ENCODE measurements around the gene VKORC1. TPM values are rescaled to one million over a fixed set of nuclear protein-coding genes. Genes with fewer than 3 reads are reported as not detected.

The VKORC1 gene
- total RNA-seq, 1 donor from 2014 or later, result 59.6 TPM

GRCh38 chr16:31118223-31119155, 23.9 kb upstream of the VKORC1 start:
- H3K9me3 Mint-ChIP-seq (ENCODE audit: unreplicated experiment), result no peaks in the 10 kb centered on the region
- DNase-seq (ENCODE audit: low spot score), result no peak
- peak overlapping the region; percentile 88 for H3K4me3 Mint-ChIP-seq (ENCODE audit: unreplicated experiment)
- peaks cover 17% of the 10 kb centered on the region for H3K27me3 Mint-ChIP-seq (ENCODE audit: unreplicated experiment)
- H3K36me3 Mint-ChIP-seq (ENCODE audit: low read depth, unreplicated experiment), result peaks cover 25% of the 10 kb centered on the region
- peak overlapping the region; percentile 86 for H3K27ac Mint-ChIP-seq (ENCODE audit: unreplicated experiment)
- H3K4me1 Mint-ChIP-seq (ENCODE audit: unreplicated experiment), result peaks cover 15% of the 10 kb centered on the region
- TF ChIP-seq CTCF (IDR thresholded peaks at IDR 0.05; ENCODE audit: unreplicated experiment), result no peak

- no peaks in the 10 kb centered on the region for H3K9me3 Mint-ChIP-seq (ENCODE audit: unreplicated experiment)
- no peak for TF ChIP-seq CTCF (IDR thresholded peaks at IDR 0.05; ENCODE audit: unreplicated experiment)
- H3K4me3 Mint-ChIP-seq (ENCODE audit: unreplicated experiment), result peak within 1 kb of the TSS; percentile 88
- peak within 1 kb of the TSS; percentile 86 for H3K27ac Mint-ChIP-seq (ENCODE audit: unreplicated experiment)
- peaks cover 15% of the 10 kb centered on the region for H3K4me1 Mint-ChIP-seq (ENCODE audit: unreplicated experiment)
- H3K36me3 Mint-ChIP-seq (ENCODE audit: low read depth, unreplicated experiment), result peaks cover 27% of the 10 kb centered on the region
- H3K27me3 Mint-ChIP-seq (ENCODE audit: unreplicated experiment), result peaks cover 17% of the 10 kb centered on the region
- DNase-seq (ENCODE audit: low spot score), result peak; percentile 95
Observed at GRCh38 chr16:31117384-31118222, 23.0 kb upstream of the VKORC1 start, which contains the start of gene KAT8. TSS of gene KAT8 (plus strand) at chr16:31117664. CDS start at chr16:31117682, 18 bp downstream.

- peaks cover 22% of the 10 kb centered on the region for H3K27me3 Mint-ChIP-seq (ENCODE audit: unreplicated experiment)
Observed at GRCh38 chr16:31114468-31114867, 19.9 kb upstream of the VKORC1 start.

More at GRCh38 chr16:31114468-31114867, 19.9 kb upstream of the VKORC1 start:
- Mint-ChIP-seq H3K4me1 (ENCODE audit: unreplicated experiment) (peaks cover 18% of the 10 kb centered on the region), H3K9me3 (ENCODE audit: unreplicated experiment) (no peaks in the 10 kb centered on the region), H3K36me3 (ENCODE audit: low read depth, unreplicated experiment) (peaks cover 29% of the 10 kb centered on the region), H3K4me3 (ENCODE audit: unreplicated experiment) (no peak overlapping the region), H3K27ac (ENCODE audit: unreplicated experiment) (peak overlapping the region; percentile 83)
- no peak for TF ChIP-seq CTCF (IDR thresholded peaks at IDR 0.05; ENCODE audit: unreplicated experiment)
- no peak for DNase-seq (ENCODE audit: low spot score)

Measured in endothelial cell (in vitro differentiated cells).